Measurements from ENCODE around the gene ASTN2.
"Not testable (repeated sequence)": the region's sequence is repeated elsewhere in the genome, so short reads cannot be mapped to it uniquely, and the experiment has no call there.

ASTN2 gene

GRCh38 chr9:116464987-116465571 lies 949.8 kb downstream of the ASTN2 start:
- DNase-seq (ENCODE audit: low read depth in 2 of 2), result no peak

- DNase-seq (ENCODE audit: low read depth in 2 of 2), result no peak
These were observed 950.4 kb downstream of the ASTN2 start for GRCh38 chr9:116464423-116464822.

GRCh38 chr9:116461632-116462031 lies 953.2 kb downstream of the ASTN2 start:
- DNase-seq (ENCODE audit: low read depth in 2 of 2), result no peak

DNA sequence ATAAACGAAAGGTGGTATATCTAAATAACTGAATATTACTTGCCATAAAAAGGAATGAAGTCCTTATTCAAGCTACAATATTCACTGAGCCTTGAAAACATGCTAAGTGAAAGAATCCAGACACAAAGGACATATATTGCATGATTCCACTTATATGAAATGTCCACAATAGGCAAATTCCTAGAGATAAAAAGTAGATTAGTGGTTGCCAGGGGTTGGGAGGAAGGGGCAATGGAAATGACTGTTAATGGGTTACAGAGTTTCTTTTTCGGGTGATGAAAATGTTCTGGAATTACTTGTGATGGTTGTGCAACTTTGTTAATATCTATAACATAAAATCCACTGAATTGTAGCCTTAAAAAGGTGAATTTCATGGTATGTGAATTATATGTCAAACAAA lies 954.8 kb downstream of the ASTN2 start:
- DNase-seq (ENCODE audit: low read depth in 2 of 2), result no peak

DNA sequence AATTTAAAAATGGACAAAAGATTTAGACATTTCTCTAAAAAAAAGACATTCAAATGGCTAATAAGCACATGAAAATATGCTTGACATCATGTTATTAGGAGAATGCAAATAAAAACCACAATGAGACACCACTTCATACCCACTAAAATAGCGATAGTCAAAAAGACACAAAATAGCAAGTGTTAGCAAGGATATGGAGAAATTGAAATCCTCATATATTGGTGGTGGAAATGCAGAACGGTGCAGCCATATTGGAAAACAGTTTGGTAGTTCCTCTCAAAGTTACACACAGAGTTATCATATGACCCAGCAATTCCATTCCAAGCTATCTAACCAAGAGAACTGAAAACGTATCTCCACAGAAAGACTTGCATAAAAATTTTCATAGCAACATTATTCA lies 955.3 kb downstream of the ASTN2 start:
- DNase-seq (ENCODE audit: low read depth in 2 of 2), result no peak

DNA sequence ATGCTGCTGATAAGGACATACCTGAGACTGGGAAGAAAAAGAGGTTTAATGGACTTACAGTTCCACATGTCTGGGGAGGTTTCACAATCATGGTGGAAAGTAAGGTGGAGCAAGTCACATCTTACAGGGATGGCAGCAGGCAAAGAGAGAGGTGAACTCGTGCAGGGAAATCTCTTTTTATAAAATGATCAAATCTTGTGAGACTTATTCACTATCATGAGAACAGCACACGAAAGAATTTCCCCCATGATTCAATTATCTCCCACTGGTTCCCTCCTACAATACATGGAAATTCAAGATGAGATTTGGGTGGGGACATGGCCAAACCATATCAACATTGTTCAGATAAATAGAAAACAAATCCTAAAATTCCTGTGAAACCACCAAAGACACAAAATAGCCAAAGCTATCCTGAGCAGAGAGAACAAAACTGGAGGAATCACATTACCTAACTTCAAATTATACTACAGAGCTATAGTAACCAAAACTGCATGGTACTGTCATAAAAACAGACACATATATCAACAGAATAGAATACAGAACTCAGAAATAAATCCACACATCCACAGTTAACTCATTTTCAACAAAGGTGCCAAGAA lies 958.3 kb downstream of the ASTN2 start:
- DNase-seq (ENCODE audit: low read depth in 2 of 2), result no peak

GRCh38 chr9:116454539-116454938 lies 960.3 kb downstream of the ASTN2 start:
- not testable (repeated sequence) for DNase-seq (ENCODE audit: low read depth in 2 of 2)

DNA sequence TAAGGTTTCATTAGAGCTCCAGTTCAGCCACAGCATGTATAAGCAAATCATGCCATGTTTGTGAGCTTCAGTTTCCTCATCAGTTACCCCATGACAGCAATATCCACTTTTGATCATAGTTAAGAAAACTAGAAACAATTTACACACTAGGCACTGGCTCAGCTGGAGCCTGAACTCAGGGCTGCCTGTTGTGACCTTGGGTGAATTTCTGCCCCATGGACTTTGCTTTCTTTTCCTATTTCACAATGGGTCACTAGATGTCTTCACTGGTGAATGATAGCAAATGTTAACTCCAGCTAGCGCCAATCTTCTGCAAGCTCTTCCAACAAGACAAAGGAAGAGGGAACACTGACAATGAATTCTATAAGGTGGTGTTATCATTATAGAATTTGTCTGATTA lies 961.1 kb downstream of the ASTN2 start:
- no peak for DNase-seq (ENCODE audit: low read depth in 2 of 2)

GRCh38 chr9:116452634-116453033 lies 962.2 kb downstream of the ASTN2 start:
- DNase-seq (ENCODE audit: low read depth in 2 of 2), result no peak

DNA sequence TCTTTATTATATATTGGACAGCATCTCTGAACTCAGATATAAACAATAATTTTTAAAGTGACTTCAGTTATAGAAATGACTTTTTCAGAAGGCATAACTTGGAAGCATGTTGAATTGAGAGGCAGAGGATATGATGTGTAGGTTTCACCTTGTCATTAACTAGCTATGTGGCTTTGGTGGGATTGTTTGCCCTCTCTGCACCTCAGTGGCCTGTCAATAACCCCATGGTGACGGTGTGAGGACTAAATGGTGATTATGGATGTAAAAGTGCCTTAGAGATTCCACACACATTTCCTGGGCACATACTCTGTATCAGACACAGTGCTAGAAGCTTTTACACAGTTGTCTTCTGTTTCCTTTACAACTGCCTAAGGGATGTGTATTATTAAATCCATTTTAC lies 962.6 kb downstream of the ASTN2 start:
- no peak for DNase-seq (ENCODE audit: low read depth in 2 of 2)

GRCh38 chr9:116451500-116452115 lies 963.2 kb downstream of the ASTN2 start:
- DNase-seq (ENCODE audit: low read depth in 2 of 2), result no peak

GRCh38 chr9:116450378-116451139 lies 964.3 kb downstream of the ASTN2 start:
- DNase-seq (ENCODE audit: low read depth in 2 of 2), result no peak

- DNase-seq (ENCODE audit: low read depth in 2 of 2), result no peak
These were observed 964.9 kb downstream of the ASTN2 start for GRCh38 chr9:116449949-116450348.

DNA sequence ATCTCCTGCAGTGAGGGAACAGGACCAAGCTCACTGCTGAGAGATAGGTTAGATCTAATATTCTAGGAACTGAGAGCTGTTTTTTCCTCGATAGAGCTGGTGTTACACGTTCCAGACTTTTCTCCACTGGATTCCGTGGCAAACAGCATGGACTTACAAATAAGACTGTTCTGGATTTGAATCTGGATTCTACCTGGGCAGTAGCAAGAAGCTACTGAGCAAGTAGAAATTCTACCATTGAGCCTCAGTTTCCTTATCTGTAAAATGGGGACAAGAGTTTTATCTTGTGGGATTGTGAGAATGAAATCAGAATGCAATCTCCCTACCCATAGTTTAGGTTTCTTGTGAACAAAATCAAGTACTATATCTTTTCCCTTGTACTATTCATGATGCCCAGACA lies 966.4 kb downstream of the ASTN2 start:
- no peak for DNase-seq (ENCODE audit: low read depth in 2 of 2)

DNA sequence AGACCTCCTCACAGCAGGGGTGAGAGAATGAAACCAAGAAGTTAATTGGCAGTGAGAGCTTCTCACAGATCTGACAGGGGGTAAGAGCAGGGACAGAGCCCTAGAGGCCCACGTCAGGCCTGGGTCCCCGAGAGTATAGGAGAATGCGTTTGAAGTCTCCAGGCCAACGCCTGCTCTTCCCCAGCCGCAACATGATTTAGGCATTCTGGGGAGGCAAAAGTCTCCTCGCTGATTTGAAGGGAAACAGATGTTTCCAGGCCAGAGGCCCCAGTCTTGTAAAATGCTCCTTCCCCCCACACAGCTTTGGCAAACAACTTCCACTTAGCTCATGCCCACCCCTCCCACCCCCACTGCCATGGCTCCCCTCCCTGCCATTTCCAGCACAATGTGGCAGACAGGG lies 966.9 kb downstream of the ASTN2 start:
- DNase-seq (ENCODE audit: low read depth in 2 of 2), result no peak

- no peak for DNase-seq (ENCODE audit: low read depth in 2 of 2)
These were observed 972.3 kb downstream of the ASTN2 start for GRCh38 chr9:116442528-116442927.

DNA sequence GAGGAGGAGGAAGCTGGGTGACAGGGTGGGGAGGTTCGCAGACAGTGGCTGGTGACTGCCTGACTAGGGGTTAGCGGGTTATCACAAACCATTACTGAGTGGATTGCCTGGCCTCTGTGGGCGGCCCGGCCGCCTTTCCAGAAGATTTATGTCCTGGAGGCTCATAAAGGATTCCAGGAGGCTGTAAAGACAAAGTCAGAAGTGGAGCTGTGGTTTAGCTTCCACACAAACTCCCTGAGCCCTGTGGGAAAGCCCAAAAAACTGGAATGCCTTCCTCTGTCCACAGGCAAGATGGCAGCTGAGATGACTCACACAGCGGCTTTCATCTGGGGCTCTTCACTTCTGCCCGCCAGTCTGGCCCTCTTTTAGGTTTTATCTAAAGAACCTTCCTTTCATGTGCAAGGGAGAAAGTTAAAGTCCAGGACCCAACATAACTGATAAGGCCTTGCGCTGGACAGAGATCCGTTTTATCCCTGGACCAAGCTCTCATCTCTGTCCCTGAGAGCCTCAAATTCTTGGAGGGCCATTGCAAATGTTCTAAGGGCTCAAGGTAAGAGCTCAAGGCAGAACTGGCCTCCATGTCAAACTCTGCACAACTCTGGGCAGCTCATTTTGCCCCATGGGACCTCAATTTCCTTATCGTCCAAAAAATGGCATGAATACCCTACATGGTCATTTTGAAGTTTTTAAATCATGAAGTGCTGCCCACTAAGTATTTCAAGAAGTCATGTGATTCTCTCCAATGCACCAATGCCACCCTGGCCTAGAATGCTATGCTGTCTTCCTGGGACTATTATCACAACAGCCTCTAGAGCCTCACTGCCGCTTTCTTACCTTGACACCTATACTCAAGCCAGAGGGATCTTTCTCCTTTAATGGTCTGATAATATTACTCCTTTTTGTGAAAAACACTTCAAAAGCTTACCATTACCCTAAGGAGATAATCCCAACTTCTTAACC lies 977.2 kb downstream of the ASTN2 start:
- DNase-seq (ENCODE audit: low read depth in 2 of 2), result no peak

- DNase-seq (ENCODE audit: low read depth in 2 of 2), result no peak
These were observed 978.7 kb downstream of the ASTN2 start for GRCh38 chr9:116436121-116436520.

GRCh38 chr9:116435706-116436105 lies 979.2 kb downstream of the ASTN2 start:
- DNase-seq (ENCODE audit: low read depth in 2 of 2), result no peak

DNA sequence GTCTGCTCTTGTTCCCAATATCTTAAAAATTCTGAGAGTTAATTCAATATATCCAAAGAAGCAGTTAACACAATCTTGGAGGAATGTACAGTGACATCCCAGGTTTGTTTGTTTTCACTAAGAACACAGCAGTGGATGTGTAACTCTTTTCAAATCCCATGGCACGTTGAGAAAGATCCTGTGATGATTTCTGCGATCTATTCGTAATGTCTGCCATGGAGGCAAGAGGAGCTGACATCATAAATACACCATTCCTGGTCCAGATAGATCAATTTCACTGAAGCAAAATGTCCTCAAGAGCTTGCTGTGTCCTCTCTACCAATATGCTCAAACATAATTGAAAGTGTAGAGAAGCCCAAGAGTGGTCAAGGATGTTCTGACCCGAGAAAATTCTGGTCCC lies 980.5 kb downstream of the ASTN2 start:
- DNase-seq (ENCODE audit: low read depth in 2 of 2), result no peak

DNA sequence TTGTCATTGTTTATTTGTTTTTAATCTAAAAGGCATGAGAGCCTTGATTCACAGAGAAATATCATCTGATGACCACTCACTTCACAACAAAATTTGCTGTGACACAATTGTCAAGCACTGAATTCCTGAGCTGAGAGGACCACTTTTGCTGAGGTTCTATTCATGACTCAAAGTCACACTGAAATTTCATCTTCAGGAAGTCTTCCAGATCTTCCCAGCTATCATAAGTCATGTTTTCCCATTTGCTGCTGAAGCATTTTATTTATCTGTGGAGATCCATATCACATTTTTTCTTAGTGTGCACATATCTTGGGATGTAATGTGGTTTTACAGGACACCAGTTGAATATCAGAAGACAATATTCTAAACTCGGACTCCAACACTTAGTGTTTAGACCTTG lies 982.8 kb downstream of the ASTN2 start:
- no peak for DNase-seq (ENCODE audit: low read depth in 2 of 2)

GRCh38 chr9:116430849-116431248 lies 984.0 kb downstream of the ASTN2 start:
- DNase-seq (ENCODE audit: low read depth in 2 of 2), result no peak

Measured in stimulated activated CD4-positive, alpha-beta T cell treated with anti-CD3 and anti-CD28 coated beads, Interleukin-1b, Interleukin-23, amount 100 ng/mL, for 4 hours (primary cell).